Smooth muscle cell (in vitro differentiated cells): ENCODE data around the gene MDFIC. TPM values are rescaled to one million over a fixed set of nuclear protein-coding genes. Genes with fewer than 3 reads are reported as not detected.

Experiments
- DNase-seq: peaks from one replicate; lab custom pipeline; 2025; ENCODE audit not compliant: unreplicated experiment; lab: John Stamatoyannopoulos, UW
- H2AFZ ChIP-seq: fragments of 200-600 bp; sonication (generic); 2 replicates; pipeline ENCODE4 v1.6.0; 2016; ENCODE audit warnings: antibody characterized with exemption, low read depth, mild to moderate bottlenecking
- H3F3A ChIP-seq: fragments of 200-600 bp; sonication (generic); 2 replicates; pipeline ENCODE4 v1.6.0; 2017; ENCODE audit warnings: antibody characterized with exemption, low read depth
- H3K27ac ChIP-seq: fragments of 200-600 bp; sonication (generic); 2 replicates; pipeline ENCODE4 v1.5.1; 2016; ENCODE audit warnings: low read depth, mild to moderate bottlenecking
- H3K27me3 ChIP-seq: fragments of 200-600 bp; sonication (generic); 2 replicates; pipeline ENCODE4 v1.6.1; 2016; ENCODE audit warnings: low read depth, mild to moderate bottlenecking
- H3K36me3 ChIP-seq: fragments of 200-600 bp; sonication (generic); 2 replicates; pipeline ENCODE4 v1.5.1; 2016; ENCODE audit warnings: low read depth
- H3K4me1 ChIP-seq: fragments of 200-600 bp; sonication (generic); 2 replicates; pipeline ENCODE4 v1.5.1; 2016; ENCODE audit warnings: low read depth
- H3K4me2 ChIP-seq: fragments of 200-600 bp; sonication (generic); 2 replicates; pipeline ENCODE4 v1.6.0; 2016; ENCODE audit warnings: mild to moderate bottlenecking
- H3K4me3 ChIP-seq: fragments of 200-600 bp; sonication (generic); 2 replicates; pipeline ENCODE4 v1.5.1; 2016; ENCODE audit warnings: mild to moderate bottlenecking
- H3K79me2 ChIP-seq: fragments of 200-600 bp; sonication (generic); 2 replicates; pipeline ENCODE4 v1.6.0; 2016; ENCODE audit warnings: low read depth, mild to moderate bottlenecking
- H3K9ac ChIP-seq: fragments of 200-600 bp; sonication (generic); 2 replicates; pipeline ENCODE4 v1.6.0; 2016; ENCODE audit warnings: low read depth
- H3K9me3 ChIP-seq: fragments of 200-600 bp; sonication (generic); replicated peaks from 2 replicates; pipeline ENCODE4 v1.5.1; 2016; ENCODE audit warnings: low read depth
- H4K20me1 ChIP-seq: fragments of 200-600 bp; sonication (generic); 2 replicates; pipeline ENCODE4 v1.6.0; 2016; ENCODE audit warnings: low read depth
- WGBS: methylation state at CpG from one replicate; pipeline ENCODE4 v1.1.7; 2016; ENCODE audit warnings: low lambda C conversion rate; 5-methylcytosine and 5-hydroxymethylcytosine counted together
- polyA plus RNA-seq: library from polyadenylated mRNA; unstranded; fragments of >200 nt; fragmentation: Nextera tagmentation; extraction: Ambion mirVana; gene quantifications from 2 replicates; pipeline ENCODE4 v1.2.1, GENCODE V29; 2016
- total RNA-seq: library from RNA; depleted of rRNA; stranded (reverse); fragments of >200 nt; gene quantifications from 2 replicates; pipeline ENCODE4 v1.2.3, GENCODE V29; 2014
- TF ChIP-seq, protein P1 (sequence below): fragments of 200-600 bp; sonication (generic); IDR thresholded peaks from 2 replicates; pipeline ENCODE4 v1.5.1; 2017; ENCODE audit warnings: borderline replicate concordance, mild to moderate bottlenecking, antibody characterized with exemption; ENCODE audit not compliant: insufficient read depth, poor library complexity, severe bottlenecking

MDFIC gene
- total and polyA plus RNA-seq, 2 experiments from 2014 or later: 17.5 to 37.0 TPM

- Histone ChIP-seq H3K9ac (no peak overlapping the region), H3K79me2 (peaks cover 55% of the 10 kb centered on the region), H3K4me1 (no peaks in the 10 kb centered on the region), H3K9me3 (no peaks in the 10 kb centered on the region), H3K4me3 (no peak overlapping the region), H3K27me3 (no peaks in the 10 kb centered on the region), H3K27ac (no peak overlapping the region), H2AFZ (no peak overlapping the region), H4K20me1 (peaks cover 19% of the 10 kb centered on the region), H3K4me2 (no peak overlapping the region), H3K36me3 (no peaks in the 10 kb centered on the region), H3F3A (no peaks in the 10 kb centered on the region)
- DNase-seq: no peak
- TF ChIP-seq, protein P1, sequence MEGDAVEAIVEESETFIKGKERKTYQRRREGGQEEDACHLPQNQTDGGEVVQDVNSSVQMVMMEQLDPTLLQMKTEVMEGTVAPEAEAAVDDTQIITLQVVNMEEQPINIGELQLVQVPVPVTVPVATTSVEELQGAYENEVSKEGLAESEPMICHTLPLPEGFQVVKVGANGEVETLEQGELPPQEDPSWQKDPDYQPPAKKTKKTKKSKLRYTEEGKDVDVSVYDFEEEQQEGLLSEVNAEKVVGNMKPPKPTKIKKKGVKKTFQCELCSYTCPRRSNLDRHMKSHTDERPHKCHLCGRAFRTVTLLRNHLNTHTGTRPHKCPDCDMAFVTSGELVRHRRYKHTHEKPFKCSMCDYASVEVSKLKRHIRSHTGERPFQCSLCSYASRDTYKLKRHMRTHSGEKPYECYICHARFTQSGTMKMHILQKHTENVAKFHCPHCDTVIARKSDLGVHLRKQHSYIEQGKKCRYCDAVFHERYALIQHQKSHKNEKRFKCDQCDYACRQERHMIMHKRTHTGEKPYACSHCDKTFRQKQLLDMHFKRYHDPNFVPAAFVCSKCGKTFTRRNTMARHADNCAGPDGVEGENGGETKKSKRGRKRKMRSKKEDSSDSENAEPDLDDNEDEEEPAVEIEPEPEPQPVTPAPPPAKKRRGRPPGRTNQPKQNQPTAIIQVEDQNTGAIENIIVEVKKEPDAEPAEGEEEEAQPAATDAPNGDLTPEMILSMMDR: no peak
- 95% methylated on average over 3 of the region's 3 CpGs for WGBS
These were observed 50.7 kb downstream of the MDFIC start for GRCh38 chr7:114972567-114972966.

DNA sequence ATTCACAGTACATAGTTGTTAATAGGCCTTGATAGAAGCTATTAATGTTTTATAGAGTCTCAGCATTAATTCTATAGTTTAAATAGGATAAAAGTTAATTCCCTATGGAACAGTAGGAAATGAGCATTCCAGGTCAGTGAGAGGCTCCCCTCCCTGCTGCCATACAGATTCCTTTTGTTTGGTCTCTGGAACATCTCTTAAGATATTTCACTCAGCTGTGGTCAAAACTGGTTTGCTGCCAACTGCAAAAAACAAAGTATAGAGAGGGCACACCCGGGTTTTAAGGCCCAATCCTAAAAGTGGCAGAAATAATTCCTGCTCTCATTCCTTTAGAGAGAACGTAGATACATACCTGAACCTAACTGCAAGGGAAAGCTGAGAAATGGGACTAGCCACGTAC lies 51.3 kb downstream of the MDFIC start:
- Histone ChIP-seq H3K4me2 (no peak overlapping the region), H3K4me3 (no peak overlapping the region), H3K27me3 (no peaks in the 10 kb centered on the region), H2AFZ (no peak overlapping the region), H3F3A (no peaks in the 10 kb centered on the region), H3K36me3 (no peaks in the 10 kb centered on the region), H3K9ac (no peak overlapping the region), H3K27ac (no peak overlapping the region), H3K9me3 (no peaks in the 10 kb centered on the region), H4K20me1 (peaks cover 15% of the 10 kb centered on the region), H3K79me2 (peaks cover 57% of the 10 kb centered on the region), H3K4me1 (no peaks in the 10 kb centered on the region)
- TF ChIP-seq, protein P1: no peak
- no peak for DNase-seq
- WGBS: 84% methylated on average over 3 of the region's 3 CpGs

DNA sequence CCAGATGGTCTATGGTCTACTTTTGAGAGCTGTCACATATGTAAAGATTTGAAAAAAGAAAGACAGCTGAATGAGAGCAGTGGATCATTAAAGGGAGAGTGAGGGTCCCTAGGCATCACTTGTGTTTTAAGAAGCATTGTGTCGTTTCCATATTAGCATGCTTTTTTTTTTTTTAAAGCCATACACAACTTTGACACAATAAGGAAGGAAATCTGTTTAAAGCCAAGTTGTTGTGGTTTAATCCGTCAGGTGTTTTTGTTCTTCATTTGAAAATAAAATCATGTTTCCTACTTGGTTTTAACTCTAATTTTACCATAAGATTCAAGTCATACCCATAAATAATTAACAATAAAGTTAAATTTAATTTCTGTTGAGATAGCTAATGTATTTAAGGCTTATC lies 53.5 kb downstream of the MDFIC start:
- TF ChIP-seq, protein P1: no peak
- Histone ChIP-seq H2AFZ (no peak overlapping the region), H4K20me1 (peaks cover 14% of the 10 kb centered on the region), H3K27me3 (no peaks in the 10 kb centered on the region), H3K4me1 (no peaks in the 10 kb centered on the region), H3K9me3 (no peaks in the 10 kb centered on the region), H3K27ac (no peak overlapping the region), H3K9ac (no peak overlapping the region), H3K79me2 (peaks cover 45% of the 10 kb centered on the region), H3K36me3 (no peaks in the 10 kb centered on the region), H3K4me3 (no peak overlapping the region), H3K4me2 (no peak overlapping the region), H3F3A (no peaks in the 10 kb centered on the region)
- 94% methylated on average over 2 of the region's 2 CpGs for WGBS
- DNase-seq: no peak

DNA sequence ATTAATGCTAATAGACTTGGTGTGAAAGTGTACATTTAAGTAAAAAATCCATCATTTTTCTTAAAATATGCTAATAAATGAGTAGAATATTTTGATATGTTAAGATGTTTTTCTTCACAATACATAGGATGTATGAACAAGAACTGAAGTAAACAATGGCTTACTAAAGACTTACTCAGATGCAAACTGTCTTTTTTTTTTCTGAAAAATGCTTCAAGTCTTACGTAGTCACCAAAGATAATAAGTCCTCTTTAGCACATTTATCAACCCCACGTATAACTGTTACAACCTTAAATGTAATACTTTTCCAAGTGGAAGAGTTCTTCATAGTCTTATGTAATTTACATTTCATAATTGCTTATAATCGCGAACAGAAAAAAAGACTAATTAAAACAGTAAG lies 54.8 kb downstream of the MDFIC start:
- Histone ChIP-seq H3K4me3 (no peak overlapping the region), H3K9me3 (no peaks in the 10 kb centered on the region), H3K4me1 (no peaks in the 10 kb centered on the region), H3K79me2 (peaks cover 40% of the 10 kb centered on the region), H3K27ac (no peak overlapping the region), H3K36me3 (peaks cover 4% of the 10 kb centered on the region), H3K9ac (no peak overlapping the region), H2AFZ (no peak overlapping the region), H3F3A (no peaks in the 10 kb centered on the region), H3K27me3 (no peaks in the 10 kb centered on the region), H3K4me2 (no peak overlapping the region), H4K20me1 (peaks cover 14% of the 10 kb centered on the region)
- TF ChIP-seq, protein P1: no peak
- WGBS: 75% methylated on average over 4 of the region's 4 CpGs
- DNase-seq: no peak
